Muscle layer of duodenum (tissue), 2 donors: ENCODE data around the gene SSC5D.

Experiments
- H3K27ac ChIP-seq: one replicate; pipeline ENCODE4 v1.7.0; 2013; ENCODE audit warnings: mild to moderate bottlenecking, low read length
- H3K27me3 ChIP-seq: one replicate; pipeline ENCODE4 v1.7.0; 2013; ENCODE audit warnings: low read depth, mild to moderate bottlenecking, control low read depth, low read length
- H3K36me3 ChIP-seq, 2 donors: one replicate each; pipeline ENCODE4 v1.7.0; 2013; ENCODE audit warnings: low read length in 2 of 2, control low read depth in 1 of 2, mild to moderate bottlenecking in 1 of 2; ENCODE audit not compliant: insufficient read depth in 2 of 2, control insufficient read depth in 1 of 2
- H3K4me1 ChIP-seq, 2 donors: one replicate each; pipeline ENCODE4 v1.7.0; 2013; ENCODE audit warnings: low read length in 2 of 2, mild to moderate bottlenecking in 2 of 2, control low read depth in 1 of 2, moderate library complexity in 1 of 2; ENCODE audit not compliant: insufficient read depth in 2 of 2, control insufficient read depth in 1 of 2
- H3K4me3 ChIP-seq, 2 donors: one replicate each; pipeline ENCODE4 v1.7.0; 2013; ENCODE audit warnings: low read length in 2 of 2, low read depth in 1 of 2, mild to moderate bottlenecking in 1 of 2
- H3K9me3 ChIP-seq, 2 donors: one replicate each; pipeline ENCODE4 v1.7.0; 2013; ENCODE audit warnings: low read length in 2 of 2, control low read depth in 1 of 2, mild to moderate bottlenecking in 1 of 2; ENCODE audit not compliant: control insufficient read depth in 1 of 2
- donor health status: healthy.

SSC5D gene

DNA sequence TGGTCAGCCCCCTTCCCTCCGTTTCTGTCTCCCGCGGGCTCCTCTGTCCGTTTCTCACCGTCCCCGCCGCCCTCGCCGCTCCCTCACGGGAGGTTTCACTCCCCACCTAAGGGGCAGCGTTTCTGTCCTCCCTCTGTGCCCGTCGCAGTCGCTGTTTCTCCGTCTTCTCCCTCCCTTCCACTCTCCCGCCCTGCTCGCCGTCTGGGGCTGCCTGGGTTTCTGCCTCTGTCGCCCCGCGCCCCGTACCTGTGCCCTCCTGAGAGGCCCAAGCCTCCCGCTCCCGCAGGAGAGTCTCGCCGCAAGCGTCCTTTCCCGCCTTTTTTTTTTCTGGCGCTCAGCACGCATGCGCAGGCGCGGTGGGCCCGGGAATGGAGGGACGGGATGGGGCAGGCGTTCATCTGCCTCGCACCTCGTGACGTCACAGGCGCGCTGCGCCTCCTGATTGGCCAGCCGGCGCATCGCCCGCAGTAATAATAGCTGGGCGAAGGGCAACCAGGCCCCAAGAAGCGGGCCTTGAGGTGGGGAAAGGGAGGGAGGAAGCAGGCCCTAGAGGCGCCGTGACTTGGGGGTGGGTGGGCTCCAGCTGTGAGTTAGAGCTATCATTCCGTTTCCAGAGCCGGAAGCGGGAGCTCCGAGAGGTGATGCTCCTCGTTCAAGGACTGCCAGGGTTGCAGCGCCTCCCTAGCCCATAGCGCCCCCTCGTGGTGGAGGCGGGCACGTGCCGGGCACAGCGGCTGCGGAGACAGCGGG is 15.4 kb downstream of the SSC5D start:
- no peaks in the 10 kb centered on the region for H3K27me3 ChIP-seq
- H3K4me1 ChIP-seq: peaks cover 0 to 6% of the 10 kb centered on the region in 2 donors
- peaks cover 0 to 37% of the 10 kb centered on the region in 2 donors for H3K36me3 ChIP-seq
- H3K27ac ChIP-seq: no peak overlapping the region
- peak overlapping the region; percentile 39 to 60 for H3K4me3 ChIP-seq
- H3K9me3 ChIP-seq: no peaks in the 10 kb centered on the region

DNA sequence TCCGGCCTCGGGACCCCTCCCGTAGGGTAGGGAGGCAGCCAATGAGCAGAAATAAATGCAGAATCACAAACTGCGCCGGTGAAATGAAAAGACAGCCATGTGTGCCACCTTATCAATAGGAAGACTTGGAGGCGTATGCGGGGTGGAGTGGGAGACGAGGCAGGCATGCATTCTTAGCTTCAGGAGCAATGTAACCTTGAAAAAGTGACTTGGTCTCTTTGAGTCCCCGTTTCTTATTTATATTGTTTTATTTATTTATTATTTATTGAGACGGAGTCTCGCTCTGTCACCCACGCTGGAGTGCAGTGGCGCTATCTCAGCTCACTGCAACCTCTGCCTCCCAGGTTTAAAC is 16.0 kb downstream of the SSC5D start:
- Histone ChIP-seq H3K27ac (no peak overlapping the region), H3K4me3 (peak overlapping the region in 1 of 2 donors; percentile 60), H3K36me3 (peaks cover 0 to 31% of the 10 kb centered on the region in 2 donors)

DNA sequence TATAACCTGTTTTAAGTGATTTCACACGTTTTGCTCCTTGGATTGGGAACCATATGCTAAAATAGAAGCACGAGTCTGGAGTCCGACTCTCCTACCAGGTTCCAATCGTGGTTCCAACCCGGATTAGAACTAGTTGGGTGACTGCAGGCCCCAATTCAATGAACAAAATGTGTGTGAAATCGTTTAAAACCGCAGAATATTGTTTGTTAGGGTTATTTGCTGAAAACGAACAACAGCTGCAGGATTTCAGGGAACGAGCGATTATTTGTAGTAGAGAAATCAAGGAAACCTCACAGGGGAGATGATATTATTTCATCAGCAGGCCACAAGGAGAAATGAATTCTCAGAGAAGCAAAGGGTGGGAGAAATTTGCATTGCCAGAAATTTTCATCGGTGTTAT is 16.7 kb downstream of the SSC5D start:
- H3K27me3 ChIP-seq: no peaks in the 10 kb centered on the region
- no peaks in the 10 kb centered on the region for H3K9me3 ChIP-seq
- H3K4me1 ChIP-seq: peaks cover 0 to 6% of the 10 kb centered on the region in 2 donors
- H3K36me3 ChIP-seq: peaks cover 0 to 28% of the 10 kb centered on the region in 2 donors
- no peak overlapping the region for H3K4me3 ChIP-seq
- H3K27ac ChIP-seq: no peak overlapping the region

More for the DNA sequence above, 16.0 kb downstream of the SSC5D start:
- Histone ChIP-seq H3K27me3 (no peaks in the 10 kb centered on the region), H3K9me3 (no peaks in the 10 kb centered on the region), H3K4me1 (peaks cover 0 to 6% of the 10 kb centered on the region in 2 donors)

DNA sequence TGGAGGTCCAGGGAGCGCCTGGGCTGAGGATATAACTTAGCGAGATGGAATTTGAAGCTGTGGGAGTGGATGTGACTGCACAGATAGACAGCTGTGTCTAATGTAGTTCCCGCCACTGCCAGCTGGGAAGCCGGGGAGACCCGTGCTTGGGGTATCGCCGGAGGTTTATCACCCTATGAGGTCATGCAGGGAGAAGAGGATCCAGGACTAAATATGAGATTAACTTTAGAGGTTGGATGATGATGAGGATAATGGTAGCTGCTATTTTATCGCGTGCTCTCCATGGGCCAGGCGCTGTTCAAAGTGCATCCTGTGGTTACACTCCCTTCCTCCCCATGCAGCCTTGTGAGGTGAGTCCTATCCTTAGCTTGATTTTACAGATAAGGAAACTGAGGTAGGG is 19.9 kb downstream of the SSC5D start:
- no peak overlapping the region for H3K4me3 ChIP-seq
- peaks cover 0 to 6% of the 10 kb centered on the region in 2 donors for H3K4me1 ChIP-seq
- H3K9me3 ChIP-seq: no peaks in the 10 kb centered on the region
- no peak overlapping the region for H3K27ac ChIP-seq
- no peaks in the 10 kb centered on the region for H3K27me3 ChIP-seq
- H3K36me3 ChIP-seq: peaks cover 0 to 10% of the 10 kb centered on the region in 2 donors

DNA sequence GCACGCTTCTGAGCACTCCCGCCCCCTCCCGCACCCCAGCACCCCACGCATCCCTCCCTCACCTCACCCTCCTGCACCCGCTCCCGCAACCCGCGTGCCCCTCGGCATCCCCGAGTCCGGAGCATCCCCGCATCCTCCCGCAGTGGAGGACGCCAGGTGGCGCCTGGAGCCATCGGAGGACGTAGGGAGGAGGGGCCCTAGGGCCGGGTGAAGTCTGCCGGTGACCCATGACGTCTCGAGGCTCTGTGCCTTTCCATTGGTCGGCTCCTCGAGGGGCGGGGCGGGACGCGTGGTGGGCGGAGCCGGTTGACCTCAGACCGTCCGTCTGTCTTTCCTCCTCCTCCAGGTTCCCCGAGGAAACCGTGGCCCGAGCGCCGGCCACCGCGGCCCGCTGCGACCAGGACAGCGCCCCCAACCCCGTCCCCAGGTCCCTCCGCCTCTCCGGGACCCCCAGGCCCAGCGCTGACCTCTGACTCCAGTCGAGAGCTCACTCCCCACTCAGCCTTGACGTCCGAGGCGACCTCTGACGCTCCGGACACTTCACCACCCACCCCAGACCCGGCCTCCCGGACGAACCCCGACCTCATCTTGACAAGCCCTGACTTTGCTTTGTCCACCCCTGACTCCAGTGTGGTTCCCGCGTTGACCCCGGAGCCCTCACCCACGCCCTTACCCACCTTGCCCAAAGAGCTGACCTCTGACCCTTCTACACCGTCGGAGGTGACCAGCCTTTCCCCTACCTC is 28.8 kb downstream of the SSC5D start:
- H3K4me1 ChIP-seq: peaks cover 0 to 19% of the 10 kb centered on the region in 2 donors
- no peaks in the 10 kb centered on the region for H3K9me3 ChIP-seq
- H3K27me3 ChIP-seq: no peaks in the 10 kb centered on the region
- peak overlapping the region; percentile 86 for H3K27ac ChIP-seq
- H3K4me3 ChIP-seq: peak overlapping the region; percentile 39 to 47
- H3K36me3 ChIP-seq: peaks cover 0 to 18% of the 10 kb centered on the region in 2 donors

DNA sequence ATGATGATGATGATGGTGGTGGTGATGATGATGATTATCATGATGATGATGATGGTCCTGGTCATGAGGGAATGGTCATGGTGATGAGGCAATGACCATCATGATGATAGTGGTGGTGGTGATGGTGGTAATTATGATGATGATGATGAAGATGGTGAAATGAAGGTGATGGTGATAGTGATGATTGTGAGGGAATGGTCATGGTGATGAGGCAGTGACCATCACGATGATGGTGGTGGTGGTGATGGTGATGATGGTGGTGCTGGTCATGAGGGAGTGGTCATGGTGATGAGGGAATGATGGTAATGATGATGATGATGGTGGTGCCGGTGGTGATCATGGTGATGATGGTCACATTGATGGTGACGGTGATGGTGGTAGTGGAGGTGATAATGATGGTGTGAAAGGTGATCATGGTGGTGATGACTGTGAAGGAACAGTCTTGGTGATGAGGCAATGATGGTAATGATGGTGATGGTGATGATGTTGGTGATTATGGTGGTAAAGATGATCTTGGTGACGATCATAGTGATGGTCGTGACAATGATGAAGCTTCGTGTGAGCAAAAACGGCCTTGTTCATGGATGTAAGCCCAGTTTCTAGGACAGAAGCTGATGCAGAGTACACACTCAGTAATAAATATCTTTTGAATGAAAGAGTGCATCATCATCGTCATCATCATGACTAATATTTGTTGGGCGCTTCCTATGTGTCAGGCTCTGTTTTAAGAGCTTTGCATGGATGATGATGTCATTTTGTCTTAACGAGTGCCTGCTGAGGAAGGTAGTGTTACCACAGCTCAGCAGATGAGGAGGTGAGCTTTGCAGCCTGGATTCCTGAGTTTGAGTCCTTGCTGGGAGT is 31.4 kb downstream of the SSC5D start:
- Histone ChIP-seq H3K27me3 (no peaks in the 10 kb centered on the region), H3K4me1 (peaks cover 0 to 21% of the 10 kb centered on the region in 2 donors), H3K27ac (no peak overlapping the region), H3K4me3 (no peak overlapping the region), H3K9me3 (no peaks in the 10 kb centered on the region), H3K36me3 (peaks cover 0 to 3% of the 10 kb centered on the region in 2 donors)

DNA sequence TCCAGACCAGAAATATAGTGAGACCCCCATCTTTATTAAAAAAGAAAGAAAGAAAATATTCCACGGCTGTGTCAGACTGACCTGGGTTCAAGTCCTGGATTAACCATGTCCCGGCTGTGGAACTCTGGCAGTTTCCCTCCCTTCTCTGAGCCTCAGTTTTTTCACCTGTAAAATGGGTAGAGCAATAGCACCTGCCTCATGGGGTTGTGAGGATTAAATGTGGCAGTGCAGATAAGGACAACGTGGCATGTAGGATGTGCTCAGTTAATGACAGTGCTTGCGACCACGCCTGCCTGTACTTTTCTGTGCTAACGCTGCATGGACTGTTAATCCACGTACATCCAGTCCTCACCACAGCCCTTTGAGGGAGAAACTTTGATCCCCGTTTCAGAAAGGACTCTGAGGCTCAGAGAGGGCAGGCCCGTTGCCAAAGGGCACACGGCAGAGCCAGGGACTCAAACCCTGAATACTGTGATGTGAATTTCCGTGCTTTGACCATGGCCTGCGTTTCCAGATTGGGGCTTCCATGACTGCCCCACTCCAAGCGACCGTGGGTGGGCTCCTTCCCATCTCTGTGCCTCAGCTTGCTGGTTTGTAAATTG is 32.6 kb downstream of the SSC5D start:
- Histone ChIP-seq H3K27me3 (no peaks in the 10 kb centered on the region), H3K4me1 (peaks cover 0 to 21% of the 10 kb centered on the region in 2 donors), H3K9me3 (no peaks in the 10 kb centered on the region), H3K27ac (no peak overlapping the region), H3K4me3 (no peak overlapping the region), H3K36me3 (no peaks in the 10 kb centered on the region)

DNA sequence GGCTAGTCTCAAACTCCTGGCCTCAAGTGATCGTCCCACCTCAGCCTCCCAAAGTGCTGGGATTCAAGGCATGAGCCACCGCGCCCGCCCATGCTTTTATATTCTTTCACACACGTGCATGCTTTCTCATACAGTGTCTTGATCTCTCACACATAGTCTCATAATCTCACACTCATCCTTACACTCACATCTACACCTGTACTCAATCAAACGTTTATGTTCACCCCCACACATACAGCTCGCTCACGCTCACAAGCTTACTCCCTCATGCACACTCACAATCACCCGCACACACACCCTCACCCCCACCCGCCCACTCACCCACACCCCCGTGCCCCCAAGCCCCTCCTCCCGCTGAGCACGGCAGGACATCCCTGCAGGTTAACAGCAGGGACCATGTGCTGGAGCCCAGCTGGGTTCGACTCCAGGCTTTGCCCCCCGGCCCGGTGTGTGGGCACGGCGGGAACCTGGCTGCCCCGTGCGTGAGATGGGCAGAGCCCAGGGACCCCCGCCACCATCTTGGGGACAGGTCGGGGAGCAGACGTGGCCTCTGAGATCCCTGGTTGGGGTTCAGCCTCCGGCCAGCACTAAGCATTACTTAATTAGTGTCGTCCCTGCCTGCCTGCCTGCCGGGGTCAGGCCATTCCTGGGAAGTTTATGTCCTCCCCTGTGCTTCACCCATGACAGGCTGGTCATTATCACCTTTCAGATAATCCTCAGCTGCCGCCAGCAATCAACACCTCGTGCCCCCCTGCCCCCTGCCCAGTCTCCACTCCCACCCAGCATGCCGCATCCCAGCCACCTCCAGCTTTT is 37.3 kb downstream of the SSC5D start:
- H3K27me3 ChIP-seq: peaks cover 6% of the 10 kb centered on the region
- H3K4me1 ChIP-seq: peaks cover 5 to 27% of the 10 kb centered on the region in 2 donors
- no peaks in the 10 kb centered on the region for H3K9me3 ChIP-seq
- no peak overlapping the region for H3K4me3 ChIP-seq
- H3K36me3 ChIP-seq: no peaks in the 10 kb centered on the region
- no peak overlapping the region for H3K27ac ChIP-seq

DNA sequence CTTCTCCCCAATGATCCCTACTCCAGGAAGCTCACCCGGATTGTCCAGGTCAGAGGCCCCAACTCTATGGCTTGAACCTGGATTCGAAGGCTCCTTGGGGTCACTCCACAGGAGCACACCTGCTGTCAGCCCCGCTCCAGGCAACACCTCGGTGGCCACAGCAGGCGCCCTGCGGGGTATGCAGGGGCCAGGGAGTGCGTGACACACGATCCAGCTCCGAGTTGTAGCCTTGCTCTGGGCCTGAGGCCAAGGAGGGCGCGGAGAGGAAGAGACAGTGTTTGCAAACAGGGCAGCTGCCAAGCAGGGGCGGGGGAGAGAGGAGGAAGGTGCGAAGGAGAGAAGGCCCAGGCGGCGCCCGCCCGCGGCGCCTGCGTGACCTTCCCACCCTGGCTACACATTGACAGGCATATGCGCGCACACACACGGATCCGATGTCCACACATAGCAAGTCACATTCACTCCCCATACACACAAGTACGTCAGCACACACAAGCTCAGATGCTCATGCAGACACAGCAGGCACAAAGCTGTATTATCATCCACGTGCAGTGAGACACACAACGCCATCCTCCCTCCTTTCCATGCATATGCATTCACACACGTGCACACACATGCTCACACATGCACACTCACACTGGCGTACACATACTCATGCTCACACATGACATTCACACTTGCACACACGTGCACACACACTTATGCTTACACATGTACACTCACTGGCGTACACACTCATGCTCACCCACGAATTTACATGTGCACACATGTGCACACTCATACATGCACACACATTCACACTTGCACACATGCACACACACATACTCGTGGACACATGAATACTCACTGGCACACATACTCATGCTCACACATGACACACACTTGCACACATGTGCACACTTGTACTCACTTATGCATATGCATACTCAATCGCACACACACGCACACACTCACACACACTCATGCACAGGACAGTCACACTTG is 38.3 kb downstream of the SSC5D start:
- no peaks in the 10 kb centered on the region for H3K9me3 ChIP-seq
- no peak overlapping the region for H3K4me3 ChIP-seq
- H3K36me3 ChIP-seq: no peaks in the 10 kb centered on the region
- H3K27me3 ChIP-seq: peaks cover 6% of the 10 kb centered on the region
- H3K4me1 ChIP-seq: peaks cover 5 to 23% of the 10 kb centered on the region in 2 donors
- no peak overlapping the region for H3K27ac ChIP-seq
